Astrocyte (in vitro differentiated cells and primary cell): ENCODE measurements around the gene MRPL55. TPM values are rescaled to one million over a fixed set of nuclear protein-coding genes. Genes with fewer than 3 reads are reported as not detected.

Source experiments
- DNase-seq: peaks from one replicate; pipeline ENCODE4 v3.0.0-alpha.2; 2010; ENCODE audit warnings: low read depth
- FAIRE-seq: peaks from 2 replicates; lab custom pipeline; 2011; peaks lifted over from hg19 to GRCh38; lab: Jason Lieb, UNC
- H2AFZ ChIP-seq: 2 replicates; pipeline ENCODE4 v1.6.0; 2012; ENCODE audit warnings: low read depth, low read length, inconsistent platforms
- H3K27ac ChIP-seq: 2 replicates; pipeline ENCODE4 v1.5.1; 2011; ENCODE audit warnings: low read depth, low read length, inconsistent platforms
- H3K27me3 ChIP-seq: 2 replicates; pipeline ENCODE4 v1.6.0; 2011; ENCODE audit warnings: low read length, inconsistent platforms; ENCODE audit not compliant: insufficient read depth
- H3K36me3 ChIP-seq: 2 replicates; pipeline ENCODE4 v1.5.1; 2011; ENCODE audit warnings: low read length, inconsistent platforms; ENCODE audit not compliant: insufficient read depth
- H3K4me1 ChIP-seq: 2 replicates; pipeline ENCODE4 v1.5.1; 2011; ENCODE audit warnings: low read length, inconsistent platforms; ENCODE audit not compliant: insufficient read depth
- H3K4me2 ChIP-seq: 2 replicates; pipeline ENCODE4 v1.6.0; 2012; ENCODE audit warnings: low read length, inconsistent platforms
- H3K4me3 ChIP-seq: 2 replicates; pipeline ENCODE4 v1.5.1; 2011; ENCODE audit warnings: low read depth, mild to moderate bottlenecking, low read length, inconsistent platforms; ENCODE audit not compliant: insufficient read depth
- H3K79me2 ChIP-seq: 2 replicates; pipeline ENCODE4 v1.6.0; 2012; ENCODE audit warnings: mild to moderate bottlenecking, low read length, inconsistent platforms; ENCODE audit not compliant: insufficient read depth
- H3K9ac ChIP-seq: 2 replicates; pipeline ENCODE4 v1.6.0; 2012; ENCODE audit warnings: mild to moderate bottlenecking, low read length, inconsistent platforms
- H3K9me3 ChIP-seq: 2 replicates; pipeline ENCODE4 v1.5.1; 2012; ENCODE audit warnings: low read depth, mild to moderate bottlenecking, low read length, inconsistent platforms; ENCODE audit not compliant: insufficient read depth
- H4K20me1 ChIP-seq: 2 replicates; pipeline ENCODE4 v1.6.0; 2012; ENCODE audit warnings: low read length, inconsistent platforms; ENCODE audit not compliant: insufficient read depth
- H3K27ac Mint-ChIP-seq: one replicate; pipeline ENCODE4 v1.8.0; 2021; ENCODE audit warnings: mild to moderate bottlenecking, mixed read lengths; ENCODE audit not compliant: unreplicated experiment
- H3K27me3 Mint-ChIP-seq: one replicate; pipeline ENCODE4 v1.8.0; 2021; ENCODE audit warnings: low read depth, mixed read lengths; ENCODE audit not compliant: unreplicated experiment
- H3K36me3 Mint-ChIP-seq: one replicate; pipeline ENCODE4 v1.8.0; 2021; ENCODE audit warnings: low read depth, mixed read lengths; ENCODE audit not compliant: unreplicated experiment
- H3K4me1 Mint-ChIP-seq: one replicate; pipeline ENCODE4 v1.8.0; 2021; ENCODE audit warnings: low read depth, mixed read lengths; ENCODE audit not compliant: unreplicated experiment
- H3K4me3 Mint-ChIP-seq: one replicate; pipeline ENCODE4 v1.8.0; 2021; ENCODE audit warnings: mild to moderate bottlenecking, moderate library complexity, mixed read lengths; ENCODE audit not compliant: unreplicated experiment
- H3K9me3 Mint-ChIP-seq: one replicate; pipeline ENCODE4 v1.8.0; 2021; ENCODE audit warnings: mild to moderate bottlenecking, mixed read lengths; ENCODE audit not compliant: unreplicated experiment
- CTCF ChIP-seq: IDR thresholded peaks from 2 replicates; pipeline ENCODE4 v1.5.1; 2011; ENCODE audit warnings: low read depth, mild to moderate bottlenecking, inconsistent platforms, low read length, moderate library complexity; ENCODE audit not compliant: insufficient read depth
- EZH2 ChIP-seq: IDR thresholded peaks from 2 replicates; pipeline ENCODE4 v1.6.1; 2012; ENCODE audit warnings: mild to moderate bottlenecking, low read length, inconsistent platforms; ENCODE audit not compliant: insufficient read depth
- total RNA-seq: library from RNA; stranded (reverse); gene quantifications from 2 replicates; pipeline ENCODE4 v1.2.1, GENCODE V29; 2021

The MRPL55 gene
- total RNA-seq, 1 donor from 2014 or later, result 50.8 TPM

DNA sequence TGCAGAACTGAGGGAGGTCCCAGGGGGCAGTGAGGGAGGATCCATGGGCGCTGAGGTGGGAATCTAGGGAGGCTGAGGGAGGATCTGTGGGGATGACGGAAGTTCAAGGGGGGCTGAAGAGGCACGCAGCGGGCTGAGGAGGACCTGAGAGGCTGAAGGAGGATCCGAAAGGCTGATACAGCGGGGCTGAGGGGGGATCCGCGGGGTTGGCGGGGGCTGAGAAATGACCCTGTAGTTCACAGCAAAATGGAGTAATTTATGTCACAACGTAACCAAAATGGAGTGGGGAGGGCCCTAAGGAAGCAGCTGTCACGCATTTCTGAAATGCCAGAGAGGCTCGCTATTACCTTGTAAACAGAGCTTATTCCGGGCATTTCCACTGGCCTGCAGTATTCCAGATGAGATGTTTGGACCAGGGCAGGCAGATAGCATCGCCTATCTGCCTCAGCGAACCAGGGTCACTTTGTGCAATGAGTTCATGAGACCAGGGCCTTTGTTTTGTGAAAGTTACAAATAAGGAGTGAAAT is 926 bp upstream of the MRPL55 start:
- DNase-seq (peak; percentile 20), FAIRE-seq (no peak)
- Mint-ChIP-seq H3K4me1 (peaks cover 4% of the 10 kb centered on the region), H3K9me3 (no peaks in the 10 kb centered on the region), H3K36me3 (peaks cover 4% of the 10 kb centered on the region), H3K27me3 (no peaks in the 10 kb centered on the region), H3K27ac (peak overlapping the region; percentile 92), H3K4me3 (peak overlapping the region; percentile 90)
- Histone ChIP-seq H3K4me3 (peak overlapping the region; percentile 83), H2AFZ (peak overlapping the region; percentile 97), H3K79me2 (peaks cover 23% of the 10 kb centered on the region), H3K4me2 (peak overlapping the region; percentile 85), H4K20me1 (no peaks in the 10 kb centered on the region), H3K9me3 (no peaks in the 10 kb centered on the region), H3K27ac (peak overlapping the region; percentile 67), H3K36me3 (no peaks in the 10 kb centered on the region), H3K27me3 (no peaks in the 10 kb centered on the region), H3K9ac (peak overlapping the region; percentile 95), H3K4me1 (peaks cover 10% of the 10 kb centered on the region)
- TF ChIP-seq CTCF (no peak), EZH2 (no peak)

DNA sequence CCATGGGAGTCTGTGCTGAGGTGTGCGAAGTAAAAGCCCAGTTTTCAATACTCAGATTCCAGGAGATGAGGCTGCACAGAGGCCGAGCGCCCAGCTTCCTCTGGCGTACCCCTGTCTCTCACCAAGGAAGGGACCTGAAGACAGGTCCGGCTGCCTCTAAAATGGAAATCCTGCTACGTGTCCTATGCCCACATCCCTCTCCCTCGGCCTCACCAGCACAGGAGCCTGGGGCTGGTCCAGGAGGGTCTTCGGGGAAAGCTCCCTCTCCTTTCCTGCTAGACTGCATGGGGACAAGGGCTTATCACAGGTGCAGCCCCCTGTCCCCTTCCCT is 392 bp downstream of the MRPL55 start:
- Histone ChIP-seq H2AFZ (peak overlapping the region; percentile 90), H3K9ac (peak overlapping the region; percentile 95), H3K36me3 (no peaks in the 10 kb centered on the region), H3K27me3 (no peaks in the 10 kb centered on the region), H3K79me2 (peaks cover 26% of the 10 kb centered on the region), H4K20me1 (no peaks in the 10 kb centered on the region), H3K4me1 (peaks cover 10% of the 10 kb centered on the region), H3K4me2 (peak overlapping the region; percentile 85), H3K9me3 (no peaks in the 10 kb centered on the region), H3K4me3 (peak overlapping the region; percentile 83), H3K27ac (peak overlapping the region; percentile 78)
- H3K36me3 Mint-ChIP-seq, result peaks cover 4% of the 10 kb centered on the region
- DNase-seq (no peak), FAIRE-seq (no peak)
- H3K27ac Mint-ChIP-seq, result peak overlapping the region; percentile 92
- no peaks in the 10 kb centered on the region for H3K27me3 Mint-ChIP-seq
- TF ChIP-seq EZH2, result no peak
- TF ChIP-seq CTCF, result no peak
- peak overlapping the region; percentile 90 for H3K4me3 Mint-ChIP-seq
- peaks cover 7% of the 10 kb centered on the region for H3K4me1 Mint-ChIP-seq
- no peaks in the 10 kb centered on the region for H3K9me3 Mint-ChIP-seq

GRCh38 chr1:228108055-228108690 is 926 bp downstream of the MRPL55 start:
- no peak for FAIRE-seq
- H3K9me3 ChIP-seq, result no peaks in the 10 kb centered on the region
- no peaks in the 10 kb centered on the region for H3K27me3 Mint-ChIP-seq

More at GRCh38 chr1:228108055-228108690, 926 bp downstream of the MRPL55 start:
- DNase-seq, result no peak
- no peaks in the 10 kb centered on the region for H3K9me3 Mint-ChIP-seq
- peaks cover 30% of the 10 kb centered on the region for H3K79me2 ChIP-seq
- peak overlapping the region; percentile 85 for H3K4me2 ChIP-seq
- H3K4me1 Mint-ChIP-seq, result peaks cover 7% of the 10 kb centered on the region
- H3K4me1 ChIP-seq, result peaks cover 14% of the 10 kb centered on the region
- H3K27ac Mint-ChIP-seq, result peak overlapping the region; percentile 92
- H3K36me3 ChIP-seq, result no peaks in the 10 kb centered on the region
- H3K4me3 ChIP-seq, result peak overlapping the region; percentile 83
- peaks cover 4% of the 10 kb centered on the region for H3K36me3 Mint-ChIP-seq
- H2AFZ ChIP-seq, result no peak overlapping the region
- peak overlapping the region; percentile 90 for H3K4me3 Mint-ChIP-seq
- TF ChIP-seq EZH2 (no peak), CTCF (no peak)
- H4K20me1 ChIP-seq, result no peaks in the 10 kb centered on the region
- peak overlapping the region; percentile 95 for H3K9ac ChIP-seq
- H3K27ac ChIP-seq, result peak overlapping the region; percentile 78
- H3K27me3 ChIP-seq, result no peaks in the 10 kb centered on the region
